ENCODE results near the gene MCUR1. TPM values are rescaled to one million over a fixed set of nuclear protein-coding genes. Genes with fewer than 3 reads are reported as not detected.

Gene MCUR1
- total RNA-seq, 1 donor from 2014 or later = 30.7 TPM

DNA sequence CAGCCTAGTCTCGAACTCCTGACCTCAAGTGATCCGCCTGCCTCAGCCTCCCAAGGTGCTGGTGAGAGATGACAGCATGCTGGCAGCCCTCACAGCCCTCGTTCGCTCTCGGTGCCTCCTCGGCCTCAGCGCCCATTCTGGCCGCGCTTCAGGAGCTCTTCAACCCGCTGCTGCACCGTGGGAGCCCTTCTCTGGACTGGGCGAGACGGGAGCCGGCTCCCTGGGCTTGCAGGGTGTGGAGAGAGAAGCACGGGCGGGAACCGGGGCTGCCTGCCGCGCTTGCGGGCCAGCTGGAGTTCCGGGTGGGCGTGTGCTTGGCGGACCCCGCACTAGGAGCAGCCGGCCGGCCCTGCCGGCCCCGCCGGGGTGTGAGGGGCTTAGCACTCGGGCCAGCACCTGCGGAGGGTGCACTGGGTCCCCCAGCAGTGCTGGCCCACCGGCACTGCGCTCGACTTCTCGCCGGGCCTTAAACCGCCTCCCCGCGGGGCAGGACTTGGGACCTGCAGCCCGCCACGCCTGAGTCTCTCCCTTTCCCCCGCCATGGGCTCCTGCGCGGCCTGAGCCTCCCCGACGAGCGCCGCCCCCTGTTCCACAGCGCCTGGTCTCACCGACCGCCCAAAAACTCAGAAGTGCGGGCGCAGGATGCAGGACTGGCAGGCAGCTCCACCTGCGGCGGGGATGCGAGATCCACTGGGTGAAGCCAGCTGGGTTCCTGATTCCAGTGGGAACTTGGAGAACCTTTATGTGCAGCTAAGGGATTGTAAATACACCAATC, 71.2 kb downstream of the MCUR1 start:
- no peaks in the 10 kb centered on the region for H3K36me3 ChIP-seq
- TF ChIP-seq CTCF (IDR thresholded peaks at IDR 0.05; ENCODE audit: borderline replicate concordance) = no peak
- H3K4me3 ChIP-seq = no peak overlapping the region
- H3K9me3 ChIP-seq (replicated peaks) = no peaks in the 10 kb centered on the region
- H3K27me3 ChIP-seq (ENCODE audit: low read depth) = no peaks in the 10 kb centered on the region
- intact Hi-C loops (cut with micrococcal nuclease) = no loop called here
- H3K27ac ChIP-seq (replicated peaks) = no peak overlapping the region
- H3K4me1 ChIP-seq = no peaks in the 10 kb centered on the region
- no peak for DNase-seq

DNA sequence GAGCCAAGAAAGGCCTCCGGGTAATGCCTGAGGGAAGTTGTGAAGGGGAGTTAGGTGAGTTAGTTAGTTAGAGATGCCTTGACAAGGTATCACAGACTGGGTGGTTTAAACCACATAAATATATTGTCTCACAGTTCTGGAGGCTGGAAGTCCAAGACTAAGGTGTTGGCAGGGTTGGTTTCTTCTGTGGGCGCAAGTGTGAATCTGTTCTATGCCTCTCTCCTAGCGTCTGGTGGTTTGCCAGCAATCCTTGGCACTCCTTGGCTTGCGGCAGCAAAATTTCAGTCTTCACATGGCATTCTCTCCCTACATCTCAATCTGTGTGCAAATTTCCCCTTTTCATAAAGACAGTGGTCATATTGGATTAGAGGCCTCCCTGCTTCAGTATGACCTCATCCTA, 73.0 kb downstream of the MCUR1 start:
- no peak for DNase-seq
- Histone ChIP-seq H3K4me3 (no peak overlapping the region), H3K4me1 (no peaks in the 10 kb centered on the region), H3K36me3 (no peaks in the 10 kb centered on the region), H3K9me3 (replicated peaks) (no peaks in the 10 kb centered on the region), H3K27me3 (ENCODE audit: low read depth) (no peaks in the 10 kb centered on the region), H3K27ac (replicated peaks) (no peak overlapping the region)
- intact Hi-C loops (cut with micrococcal nuclease) = no loop called here
- TF ChIP-seq CTCF (IDR thresholded peaks at IDR 0.05; ENCODE audit: borderline replicate concordance) = no peak

Other genes starting within 250 kb of the MCUR1 start
- gene SIRT5, start 240.0 kb downstream of the MCUR1 start, total RNA-seq = 58.0 TPM
- gene NOL7, start 199.2 kb downstream of the MCUR1 start, total RNA-seq = 46.9 TPM
- gene RANBP9, start 102.7 kb downstream of the MCUR1 start, total RNA-seq = 33.2 TPM
- gene RNF182, start 110.4 kb upstream of the MCUR1 start, total RNA-seq = not detected